GM12878 (cell line): ENCODE measurements around the gene SLC39A13. TPM values are rescaled to one million over a fixed set of nuclear protein-coding genes. Genes with fewer than 3 reads are reported as not detected.

Source experiments
- ATAC-seq: fragments of 200-7000 bp; cut with Tn5 transposase; 3 replicates; pipeline ENCODE4 v1.9.1; 2020; ENCODE audit warnings: mild to moderate bottlenecking, moderate library complexity
- BruUV-seq: library from RNA; stranded (reverse); fragments of 400-500 nt; replicated peaks from 2 replicates; lab custom pipeline; 2021; lab: Mats Ljungman, UMichigan
- CTCF ChIA-PET: fragments of 300-600 bp; sonication (Branson Sonifier 250); formaldehyde crosslinking; extraction: SDS; loops from one replicate; lab custom pipeline; 2021; ENCODE audit warnings: inconsistent platforms; lab: Yijun Ruan, JAX
- POLR2A ChIA-PET: fragments of 350-600 bp; formaldehyde crosslinking; extraction: SDS; loops from one replicate; lab custom pipeline; 2021; ENCODE audit warnings: inconsistent platforms; lab: Charles Lee
- RAD21 ChIA-PET: fragments of 300-600 bp; sonication (Branson Sonifier 250); formaldehyde crosslinking; loops from one replicate; lab custom pipeline; 2023; ENCODE audit warnings: antibody characterized with exemption; ENCODE audit not compliant: unreplicated experiment; lab: Charles Lee
- SMC1A ChIA-PET: fragments of 300-600 bp; sonication (Branson Sonifier 250); formaldehyde crosslinking; loops from one replicate; lab custom pipeline; 2023; ENCODE audit not compliant: unreplicated experiment, uncharacterized antibody; lab: Charles Lee
- DNase-seq: peaks from one replicate; pipeline ENCODE4 v3.0.0-alpha.2; 2011; ENCODE audit warnings: low read depth, low spot score
- FAIRE-seq: peaks from 3 replicates; lab custom pipeline; 2011; peaks lifted over from hg19 to GRCh38; lab: Jason Lieb, UNC
- H2AFZ ChIP-seq: 2 replicates; pipeline ENCODE4 v1.6.0; 2011; ENCODE audit warnings: low read depth, low read length, control low read depth; ENCODE audit not compliant: control insufficient read depth
- H3K27ac ChIP-seq: 2 replicates; pipeline ENCODE4 v1.5.1; 2011; ENCODE audit warnings: control low read depth; ENCODE audit not compliant: control insufficient read depth, insufficient read depth
- H3K27me3 ChIP-seq, 2 experiments: replicated peaks in 1 of 2; 2 replicates each; pipeline versions ENCODE4 v1.6.0 to v1.6.1; 2011; ENCODE audit warnings: low read length in 1 of 2; ENCODE audit not compliant: control insufficient read depth in 2 of 2, insufficient read depth in 2 of 2
- H3K36me3 ChIP-seq, 2 experiments: 2 replicates each; pipeline ENCODE4 v1.5.1; 2011; ENCODE audit warnings: low read length in 1 of 2; ENCODE audit not compliant: control insufficient read depth in 2 of 2, insufficient read depth in 2 of 2
- H3K4me1 ChIP-seq: 2 replicates; pipeline ENCODE4 v1.6.1; 2011; ENCODE audit warnings: mild to moderate bottlenecking, low read length, moderate library complexity, mixed read lengths; ENCODE audit not compliant: control insufficient read depth, insufficient read depth
- H3K4me2 ChIP-seq: 2 replicates; pipeline ENCODE4 v1.6.0; 2011; ENCODE audit warnings: control low read depth; ENCODE audit not compliant: control insufficient read depth, insufficient read depth
- H3K4me3 ChIP-seq: fragments of 200-600 bp; sonication (generic); 2 replicates; pipeline ENCODE4 v1.5.1; 2016
- H3K79me2 ChIP-seq: 2 replicates; pipeline ENCODE4 v1.6.0; 2011; ENCODE audit warnings: low read length; ENCODE audit not compliant: control insufficient read depth, insufficient read depth
- H3K9ac ChIP-seq: 2 replicates; pipeline ENCODE4 v1.8.0; 2011; ENCODE audit warnings: low read length, control low read depth, mixed read lengths; ENCODE audit not compliant: control insufficient read depth, insufficient read depth
- H3K9me3 ChIP-seq: replicated peaks from 3 replicates; pipeline ENCODE4 v1.5.1; 2011; ENCODE audit warnings: mild to moderate bottlenecking, low read length; ENCODE audit not compliant: control insufficient read depth, insufficient read depth
- H4K20me1 ChIP-seq: 2 replicates; pipeline ENCODE4 v1.6.0; 2011; ENCODE audit not compliant: control insufficient read depth, insufficient read depth
- BACH1 ChIP-seq: fragments of 450-650 bp; IDR thresholded peaks from 2 replicates; pipeline ENCODE4 v1.6.1; 2017; ENCODE audit warnings: mild to moderate bottlenecking, borderline replicate concordance
- BCL11A ChIP-seq: IDR thresholded peaks from 2 replicates; pipeline ENCODE4 v1.6.1; 2011; ENCODE audit warnings: low read depth, low read length
- EED ChIP-seq: sonication (generic); IDR thresholded peaks from 2 replicates; pipeline ENCODE4 v1.6.1; 2016; ENCODE audit warnings: antibody characterized with exemption, low read depth
- MXI1 ChIP-seq: fragments of 150-350 bp; IDR thresholded peaks from 2 replicates; pipeline ENCODE4 v1.6.1; 2011; ENCODE audit warnings: low read depth, mild to moderate bottlenecking, inconsistent platforms, low read length, improper control_type of control experiment
- SMARCA5 ChIP-seq: fragments of 450-650 bp; IDR thresholded peaks from 2 replicates; pipeline ENCODE4 v1.6.1; 2017; ENCODE audit warnings: mild to moderate bottlenecking
- SP1 ChIP-seq: IDR thresholded peaks from one replicate; pipeline ENCODE4 v1.6.1; 2011; ENCODE audit warnings: low read depth, low read length
- STAT1 ChIP-seq: fragments of 450-650 bp; conservative IDR thresholded peaks from 2 replicates; pipeline ENCODE4 v1.6.1; 2014; ENCODE audit warnings: antibody characterized with exemption, mild to moderate bottlenecking
- ZBTB33 ChIP-seq: fragments of 450-650 bp; IDR thresholded peaks from 2 replicates; pipeline ENCODE4 v1.6.1; 2017; ENCODE audit warnings: mild to moderate bottlenecking
- WGBS: methylation state at CpG from one replicate; pipeline ENCODE4 v1.1.6; 2016; ENCODE audit warnings: low lambda C conversion rate; ENCODE audit not compliant: insufficient replicate concordance, insufficient coverage; ENCODE audit errors: missing lambda C conversion rate; 5-methylcytosine and 5-hydroxymethylcytosine counted together
- in situ Hi-C: fragments of 300-500 bp; cut with MboI; formaldehyde crosslinking; loops from 9 replicates; pipeline ENCODE4 v1.14.3; 2018; ENCODE audit warnings: mixed read lengths
- intact Hi-C: fragments of 100-400 bp; cut with micrococcal nuclease; formaldehyde crosslinking; loops from one replicate; pipeline ENCODE4 v1.14.2; 2022; ENCODE audit not compliant: unreplicated experiment
- polyA plus RNA-seq, 11 experiments: library from polyadenylated mRNA; depleted of rRNA in 4 of 11; unstranded in 6 of 11; stranded (reverse) in 5 of 11; fragments of >200 nt; fragmentation: Nextera tagmentation in 4 of 11; fragmentation: Illumina TruSeq in 1 of 11; extraction: Ambion mirVana in 4 of 11; extraction: Trizol in 1 of 11; gene quantifications; 1 replicate in 1 of 11; 2 replicates in 10 of 11; pipeline versions ENCODE4 v1.2.1 to v1.2.3, GENCODE V29; 2011 to 2016; ENCODE audit warnings: inconsistent platforms in 2 of 11, missing spikeins in 2 of 11, low read depth in 1 of 11
- total RNA-seq, 4 experiments: library from RNA; depleted of rRNA in 3 of 4; stranded (reverse); fragments of >200 nt in 3 of 4; fragmentation: Illumina TruSeq in 1 of 4; extraction: Trizol in 1 of 4; gene quantifications; 2 replicates each; pipeline versions ENCODE4 v1.2.1 to v1.2.3, GENCODE V29; 2013 to 2021

SLC39A13 gene
- total and polyA plus RNA-seq, 10 of the 15 experiments (the other 5 are each of a cell fraction or from before 2014, with no cell fraction given) = 0.23 to 19.8 (median 6.3) TPM

- CTCF ChIA-PET = interaction anchor here (0.5 to 8.6 kb wide), 29 partner anchors 8 to 478 kb away, joined by 3 to 161 read pairs (median 5); partner anchors contain the start of genes DDB2, PSMC3 and SLC39A13
- 74% methylated on average over 5 of the region's 5 CpGs for WGBS
- H3K4me2 ChIP-seq = peak overlapping the region; percentile 38; the same call in 1 of the 2 replicates
- H2AFZ ChIP-seq = no peak overlapping the region
- TF ChIP-seq BCL11A (no peak), SMARCA5 (no peak), SP1 (no peak), BACH1 (no peak), MXI1 (no peak), EED (no peak), ZBTB33 (no peak), STAT1 (no peak)
- TF ChIP-seq, all 136 proteins: peak for 0
- no peak overlapping the region for H3K9ac ChIP-seq
- POLR2A ChIA-PET = interaction anchor here (0.6 to 3.7 kb wide), 5 partner anchors 13 to 45 kb away, joined by 3 to 21 read pairs (median 6); partner anchors contain the start of gene SLC39A13
- DNase-seq (no peak), ATAC-seq (no peak), FAIRE-seq (no peak)
- peaks cover 21% of the 10 kb centered on the region for H3K4me1 ChIP-seq
- RAD21 ChIA-PET = interaction anchor here (1.0 to 2.8 kb wide), 9 partner anchors 17 to 126 kb away, joined by 3 to 24 read pairs (median 7); partner anchors contain the start of genes ACP2 and SLC39A13
- H3K9me3 ChIP-seq = no peaks in the 10 kb centered on the region
- H3K27ac ChIP-seq = peak overlapping the region; percentile 18; the same call in 1 of the 2 replicates
- H3K4me3 ChIP-seq = no peak overlapping the region
- H3K79me2 ChIP-seq = peaks cover 41% of the 10 kb centered on the region
- intact Hi-C loops = loop anchor here (1.0 to 10.0 kb wide), 4 partner anchors 34 to 480 kb away; partner anchors contain the start of genes FNBP4 and SLC39A13
- in situ Hi-C loops = loop anchor here (5.0 kb wide), 1 partner anchor 33 kb away; the partner anchor contains the start of gene SLC39A13
- peaks cover 2 to 7% of the 10 kb centered on the region in 2 experiments for H3K36me3 ChIP-seq
- no peaks in the 10 kb centered on the region for H4K20me1 ChIP-seq
- no TSS peak for BruUV-seq
- no peaks in the 10 kb centered on the region for H3K27me3 ChIP-seq
- SMC1A ChIA-PET = interaction anchor here (0.6 to 3.7 kb wide), 17 partner anchors 12 to 242 kb away, joined by 3 to 35 read pairs (median 5); partner anchors contain the start of genes PSMC3 and SLC39A13
Measured at GRCh38 chr11:47374720-47375019, 33.7 kb upstream of the SLC39A13 start.
